Endothelial cell of umbilical vein (primary cell): ENCODE measurements around the gene REEP3. TPM values are rescaled to one million over a fixed set of nuclear protein-coding genes. Genes with fewer than 3 reads are reported as not detected.

Experiments
- BruUV-seq: library from RNA; stranded (reverse); fragments of 400-500 nt; replicated peaks from 2 replicates; lab custom pipeline; 2021; lab: Mats Ljungman, UMichigan
- CTCF ChIA-PET: fragments of 300-600, 350-600 bp; sonication (Branson Sonifier 250); formaldehyde crosslinking; loops from one replicate; lab custom pipeline; 2021; ENCODE audit warnings: antibody characterized with exemption, inconsistent platforms; lab: Charles Lee
- POLR2A ChIA-PET: fragments of 300-600, 350-600 bp; sonication (Branson Sonifier 250); formaldehyde crosslinking; loops from one replicate; lab custom pipeline; 2021; ENCODE audit warnings: antibody characterized with exemption, inconsistent platforms; lab: Charles Lee
- DNase-seq: peaks from one replicate; pipeline ENCODE4 v3.0.0-alpha.2; 2011; ENCODE audit warnings: low read depth, low spot score
- FAIRE-seq: peaks from 2 replicates; lab custom pipeline; 2011; peaks lifted over from hg19 to GRCh38; lab: Jason Lieb, UNC
- H2AFZ ChIP-seq: 2 replicates; pipeline ENCODE4 v1.6.0; 2012; ENCODE audit warnings: low read depth, low read length, control low read depth, inconsistent platforms
- H3K27ac ChIP-seq: 2 replicates; pipeline ENCODE4 v1.5.1; 2011; ENCODE audit warnings: low read depth, mild to moderate bottlenecking, control low read depth, low read length, moderate library complexity; ENCODE audit not compliant: insufficient read depth
- H3K27me3 ChIP-seq, 2 experiments: 2 replicates each; pipeline versions ENCODE4 v1.6.0 to v1.6.1; 2011; ENCODE audit warnings: low read length in 2 of 2, mixed read lengths in 1 of 2; ENCODE audit not compliant: control insufficient read depth in 2 of 2, insufficient read depth in 2 of 2
- H3K36me3 ChIP-seq, 2 experiments: 2 replicates in 1 of 2; 3 replicates in 1 of 2; pipeline ENCODE4 v1.5.1; 2011; ENCODE audit warnings: low read length in 2 of 2, mild to moderate bottlenecking in 1 of 2, moderate library complexity in 1 of 2; ENCODE audit not compliant: control insufficient read depth in 2 of 2, insufficient read depth in 2 of 2; ENCODE audit errors: extremely low read depth in 1 of 2
- H3K4me1 ChIP-seq: 3 replicates; pipeline ENCODE4 v1.5.1; 2011; ENCODE audit warnings: mild to moderate bottlenecking, low read length; ENCODE audit not compliant: control insufficient read depth, insufficient read depth; ENCODE audit errors: extremely low read depth
- H3K4me2 ChIP-seq: 2 replicates; pipeline ENCODE4 v1.6.1; 2011; ENCODE audit warnings: low read length, control low read depth, mixed read lengths; ENCODE audit not compliant: insufficient read depth
- H3K4me3 ChIP-seq, 3 experiments: fragments of 200-600 bp in 1 of 3; sonication (generic), shearing (Covaris generic) in 1 of 3; replicated peaks in 1 of 3; 2 replicates each; pipeline ENCODE4 v1.5.1; 2011 to 2016; ENCODE audit warnings: control low read depth in 3 of 3, low read length in 3 of 3, mild to moderate bottlenecking in 2 of 3, inconsistent platforms in 1 of 3, low read depth in 1 of 3, moderate library complexity in 1 of 3; ENCODE audit not compliant: insufficient read depth in 1 of 3
- H3K79me2 ChIP-seq: 2 replicates; pipeline ENCODE4 v1.6.0; 2012; ENCODE audit warnings: low read length, inconsistent platforms; ENCODE audit not compliant: control insufficient read depth, insufficient read depth
- H3K9ac ChIP-seq: replicated peaks from 2 replicates; pipeline ENCODE3; 2011; ENCODE audit warnings: low read length, control low read depth; ENCODE audit not compliant: insufficient read depth; ENCODE audit errors: extremely low read depth
- H3K9me1 ChIP-seq: replicated peaks from 3 replicates; pipeline ENCODE4 v1.6.0; 2011; ENCODE audit warnings: mild to moderate bottlenecking, low read length; ENCODE audit not compliant: control insufficient read depth, insufficient read depth; ENCODE audit errors: extremely low read depth
- H3K9me3 ChIP-seq: replicated peaks from 2 replicates; pipeline ENCODE4 v1.5.1; 2012; ENCODE audit warnings: low read length, inconsistent platforms; ENCODE audit not compliant: control insufficient read depth, insufficient read depth
- H4K20me1 ChIP-seq: replicated peaks from 2 replicates; pipeline ENCODE3; 2011; ENCODE audit warnings: mild to moderate bottlenecking, low read length; ENCODE audit not compliant: control insufficient read depth, insufficient read depth; ENCODE audit errors: extremely low read depth
- EZH2 ChIP-seq: IDR thresholded peaks from 2 replicates; pipeline ENCODE4 v1.6.1; 2012; ENCODE audit warnings: borderline replicate concordance, low read depth, mild to moderate bottlenecking, moderate library complexity, low read length, inconsistent platforms; ENCODE audit not compliant: severe bottlenecking
- FOS ChIP-seq: IDR thresholded peaks from 2 replicates; pipeline ENCODE4 v1.6.1; 2011; ENCODE audit warnings: mild to moderate bottlenecking, low read length, moderate library complexity, borderline replicate concordance; ENCODE audit not compliant: insufficient read depth
- GATA2 ChIP-seq: IDR thresholded peaks from 2 replicates; pipeline ENCODE4 v1.7.0; 2011; ENCODE audit warnings: low read depth, mild to moderate bottlenecking, moderate library complexity, mixed read lengths, low read length; ENCODE audit not compliant: insufficient read length, insufficient read depth
- JUN ChIP-seq: IDR thresholded peaks from 2 replicates; pipeline ENCODE4 v1.6.1; 2011; ENCODE audit warnings: borderline replicate concordance, low read depth; ENCODE audit not compliant: insufficient read length, insufficient read depth
- MAX ChIP-seq: IDR thresholded peaks from 2 replicates; pipeline ENCODE4 v1.6.1; 2011; ENCODE audit not compliant: insufficient read depth, insufficient read length
- MYC ChIP-seq: IDR thresholded peaks from one replicate; pipeline ENCODE4 v1.6.1; 2011; ENCODE audit warnings: mild to moderate bottlenecking, low read depth, low read length
- POLR2A ChIP-seq: IDR thresholded peaks from 2 replicates; pipeline ENCODE4 v1.6.1; 2012; ENCODE audit warnings: low read depth, mild to moderate bottlenecking, control low read depth, low read length
- POLR2AphosphoS5 ChIP-seq: IDR thresholded peaks from 2 replicates; pipeline ENCODE4 v1.6.1; 2012; ENCODE audit warnings: low read depth, mild to moderate bottlenecking, control low read depth, low read length, moderate library complexity; ENCODE audit not compliant: insufficient read depth
- dilution Hi-C: fragments of 300-500 bp; cut with MboI; formaldehyde crosslinking; loops from one replicate; pipeline ENCODE4 v1.15.0; 2019; ENCODE audit warnings: low sequenced_read_pairs; ENCODE audit not compliant: extremely low pct_ligation_motif_present
- intact Hi-C: fragments of 100-400 bp; cut with micrococcal nuclease; formaldehyde crosslinking; loops from one replicate; pipeline ENCODE4 v1.10.0; 2022
- polyA plus RNA-seq, 4 experiments: library from polyadenylated mRNA; depleted of rRNA in 3 of 4; stranded (reverse) in 3 of 4; unstranded in 1 of 4; fragments of >200 nt; gene quantifications; 2 replicates each; pipeline versions ENCODE4 v1.2.1 to v1.2.3, GENCODE V29; 2011 to 2012; ENCODE audit warnings: missing spikeins in 1 of 4
- total RNA-seq: library from RNA; stranded (reverse); gene quantifications from 2 replicates; pipeline ENCODE4 v1.2.3, GENCODE V29; 2021
- TF ChIP-seq, protein P1 (sequence below), 2 donors: IDR thresholded peaks; 1 replicate in 1 of 2; 2 replicates in 1 of 2; pipeline ENCODE4 v1.5.1; 2011; ENCODE audit warnings: low read length in 2 of 2, mild to moderate bottlenecking in 2 of 2, moderate library complexity in 2 of 2, control low read depth in 1 of 2, inconsistent platforms in 1 of 2, low read depth in 1 of 2; ENCODE audit not compliant: insufficient read depth in 1 of 2; ENCODE audit errors: extremely low read depth in 1 of 2

The REEP3 gene
- total and polyA plus RNA-seq, 2 donors (not counting 3 experiments of a cell fraction or from before 2014, with no cell fraction given) = 12.3 to 48.3 TPM

- CTCF ChIA-PET = interaction anchor here (1.0 kb wide), 1 partner anchor 176 kb away, joined by 3 read pairs; no protein-coding TSS in a partner anchor
- no peak overlapping the region for H3K4me2 ChIP-seq
- no peaks in the 10 kb centered on the region for H4K20me1 ChIP-seq
- no peak overlapping the region for H2AFZ ChIP-seq
- POLR2A ChIA-PET = no interaction called here
- H3K36me3 ChIP-seq = peaks cover 0 to 2% of the 10 kb centered on the region in 2 experiments
- no peak overlapping the region for H3K27ac ChIP-seq
- no peak overlapping the region for H3K9ac ChIP-seq
- no peaks in the 10 kb centered on the region for H3K27me3 ChIP-seq
- H3K9me1 ChIP-seq = no peaks in the 10 kb centered on the region
- intact Hi-C loops = no loop called here
- H3K4me3 ChIP-seq = no peak overlapping the region
- dilution Hi-C loops = no loop called here
- no peaks in the 10 kb centered on the region for H3K9me3 ChIP-seq
- TF ChIP-seq POLR2AphosphoS5 (no peak), JUN (no peak), GATA2 (no peak), EZH2 (no peak), MAX (no peak)
- DNase-seq = no peak
- H3K79me2 ChIP-seq = peaks cover 26% of the 10 kb centered on the region
- H3K4me1 ChIP-seq = no peaks in the 10 kb centered on the region
- FAIRE-seq = no peak
- BruUV-seq = no TSS peak
Observed at GRCh38 chr10:63544418-63544817, 23.2 kb downstream of the REEP3 start.

- Histone ChIP-seq H3K4me1 (peaks cover 5% of the 10 kb centered on the region), H3K4me3 (no peak overlapping the region), H3K79me2 (peaks cover 23% of the 10 kb centered on the region), H2AFZ (no peak overlapping the region), H4K20me1 (no peaks in the 10 kb centered on the region), H3K27me3 (no peaks in the 10 kb centered on the region), H3K36me3 (peaks cover 0 to 2% of the 10 kb centered on the region in 2 experiments), H3K27ac (no peak overlapping the region), H3K9me3 (no peaks in the 10 kb centered on the region), H3K9me1 (no peaks in the 10 kb centered on the region), H3K4me2 (no peak overlapping the region), H3K9ac (no peak overlapping the region)
- intact Hi-C loops (no loop called here), dilution Hi-C loops (no loop called here)
- ChIA-PET CTCF (interaction anchor here (0.9 to 3.9 kb wide), 2 partner anchors 9 to 81 kb away, joined by 4 to 13 read pairs; no protein-coding TSS in a partner anchor), POLR2A (no interaction called here)
- no peak for FAIRE-seq
- no peak for TF ChIP-seq FOS
- TF ChIP-seq POLR2A = no peak
- TF ChIP-seq MYC = no peak
- no peak for TF ChIP-seq GATA2
- TF ChIP-seq MAX = no peak
- TF ChIP-seq, protein P1, sequence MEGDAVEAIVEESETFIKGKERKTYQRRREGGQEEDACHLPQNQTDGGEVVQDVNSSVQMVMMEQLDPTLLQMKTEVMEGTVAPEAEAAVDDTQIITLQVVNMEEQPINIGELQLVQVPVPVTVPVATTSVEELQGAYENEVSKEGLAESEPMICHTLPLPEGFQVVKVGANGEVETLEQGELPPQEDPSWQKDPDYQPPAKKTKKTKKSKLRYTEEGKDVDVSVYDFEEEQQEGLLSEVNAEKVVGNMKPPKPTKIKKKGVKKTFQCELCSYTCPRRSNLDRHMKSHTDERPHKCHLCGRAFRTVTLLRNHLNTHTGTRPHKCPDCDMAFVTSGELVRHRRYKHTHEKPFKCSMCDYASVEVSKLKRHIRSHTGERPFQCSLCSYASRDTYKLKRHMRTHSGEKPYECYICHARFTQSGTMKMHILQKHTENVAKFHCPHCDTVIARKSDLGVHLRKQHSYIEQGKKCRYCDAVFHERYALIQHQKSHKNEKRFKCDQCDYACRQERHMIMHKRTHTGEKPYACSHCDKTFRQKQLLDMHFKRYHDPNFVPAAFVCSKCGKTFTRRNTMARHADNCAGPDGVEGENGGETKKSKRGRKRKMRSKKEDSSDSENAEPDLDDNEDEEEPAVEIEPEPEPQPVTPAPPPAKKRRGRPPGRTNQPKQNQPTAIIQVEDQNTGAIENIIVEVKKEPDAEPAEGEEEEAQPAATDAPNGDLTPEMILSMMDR (IDR thresholded peaks at IDR 0.05; ENCODE audit: extremely low read depth in 1 of 2, insufficient read depth in 1 of 2, low read depth in 1 of 2, low read length in 2 of 2) = no peak
- TF ChIP-seq POLR2AphosphoS5 = no peak
- TF ChIP-seq JUN = no peak
- TF ChIP-seq EZH2 = no peak
- no TSS peak for BruUV-seq
- no peak for DNase-seq
Observed at GRCh38 chr10:63547628-63548360, 26.6 kb downstream of the REEP3 start.
